GM18526 (cell line): ENCODE data around the gene WDR35.

Experiments used
- POLR2A ChIP-seq: IDR thresholded peaks from 3 replicates; pipeline ENCODE4 v1.6.1; 2011; ENCODE audit not compliant: insufficient read length; ENCODE audit errors: extremely low read depth

Gene WDR35

DNA sequence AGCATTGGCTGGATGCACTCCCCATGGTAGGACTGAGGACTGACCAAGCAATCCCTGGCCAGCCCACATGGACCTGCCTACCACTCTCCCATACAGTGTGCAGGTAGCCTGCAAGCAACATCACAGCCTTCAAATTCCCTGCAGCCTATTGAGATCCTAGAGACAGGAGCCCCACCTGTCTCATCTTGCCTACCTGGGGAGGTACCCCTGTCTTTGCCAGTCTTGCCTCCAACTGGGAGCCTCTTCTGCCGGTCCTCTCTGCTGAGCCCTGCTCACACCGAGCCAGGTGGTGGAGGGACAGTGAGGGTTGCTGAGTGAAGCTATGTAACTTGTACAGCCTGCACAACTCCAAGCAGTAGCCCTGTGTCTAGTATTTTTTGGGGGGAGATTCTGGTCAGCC is 118.1 kb downstream of the WDR35 start:
- TF ChIP-seq POLR2A, result no peak

DNA sequence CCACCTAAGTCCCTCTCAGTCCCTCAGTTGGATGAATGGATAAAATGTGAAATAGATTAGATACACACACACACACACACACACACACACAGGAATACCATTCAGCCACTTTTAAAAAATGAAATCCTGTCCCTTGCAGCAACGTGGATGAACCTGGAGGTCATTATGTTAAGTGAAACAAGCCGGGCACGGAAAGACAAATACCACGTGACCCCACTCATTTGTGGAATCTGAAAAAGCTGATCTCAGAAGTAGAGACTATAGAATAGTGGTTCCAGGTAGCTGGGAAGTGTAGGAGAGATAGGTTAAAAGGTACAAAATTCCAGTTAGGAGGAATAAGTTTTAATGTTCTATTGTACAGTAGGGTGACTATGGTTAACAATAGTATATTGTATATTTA is 119.1 kb downstream of the WDR35 start:
- no peak for TF ChIP-seq POLR2A

DNA sequence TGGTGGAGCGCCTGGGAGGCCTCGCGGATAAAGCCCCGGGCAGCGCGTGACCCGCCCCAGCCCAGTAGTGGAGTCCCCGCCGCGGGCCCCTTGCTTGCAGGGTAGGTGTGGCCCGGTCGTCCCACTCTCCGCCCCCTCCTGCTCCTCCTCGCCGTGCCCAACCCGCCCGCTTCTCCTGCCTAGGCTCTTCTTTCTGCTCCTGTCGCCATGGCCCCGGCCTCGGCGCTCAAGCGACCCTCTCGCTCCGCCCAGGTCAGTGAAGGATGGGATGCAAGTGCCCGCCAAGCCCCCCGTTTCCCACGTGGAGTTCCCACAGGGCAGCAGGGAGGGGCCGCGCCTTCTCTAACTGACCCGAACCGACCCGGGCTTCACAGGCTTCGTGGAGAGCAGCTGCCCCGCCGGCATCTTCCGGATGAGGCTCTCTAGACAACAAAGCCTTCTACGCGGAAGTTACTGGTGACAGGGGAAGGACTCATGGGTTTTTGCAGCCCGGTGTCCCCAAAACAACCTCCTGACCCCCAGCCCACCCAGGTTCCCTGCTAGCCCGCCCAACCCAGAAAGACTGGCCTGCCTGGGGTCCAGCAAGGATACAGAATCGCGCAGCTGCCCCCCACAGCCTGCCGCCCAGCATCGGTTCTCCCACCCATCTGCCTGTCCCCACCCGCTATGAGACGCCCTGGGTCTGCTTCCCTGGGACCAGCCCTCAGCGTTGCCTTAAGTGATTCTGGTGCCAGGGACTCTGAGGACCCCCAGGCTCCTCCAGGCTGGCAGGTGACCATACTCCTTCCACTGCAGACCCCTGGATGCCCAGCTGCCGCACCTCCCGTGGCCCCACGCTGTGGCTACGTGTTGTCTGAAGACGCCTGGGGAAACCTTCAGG is 121.0 kb downstream of the WDR35 start:
- TF ChIP-seq POLR2A, result peak; percentile 30

DNA sequence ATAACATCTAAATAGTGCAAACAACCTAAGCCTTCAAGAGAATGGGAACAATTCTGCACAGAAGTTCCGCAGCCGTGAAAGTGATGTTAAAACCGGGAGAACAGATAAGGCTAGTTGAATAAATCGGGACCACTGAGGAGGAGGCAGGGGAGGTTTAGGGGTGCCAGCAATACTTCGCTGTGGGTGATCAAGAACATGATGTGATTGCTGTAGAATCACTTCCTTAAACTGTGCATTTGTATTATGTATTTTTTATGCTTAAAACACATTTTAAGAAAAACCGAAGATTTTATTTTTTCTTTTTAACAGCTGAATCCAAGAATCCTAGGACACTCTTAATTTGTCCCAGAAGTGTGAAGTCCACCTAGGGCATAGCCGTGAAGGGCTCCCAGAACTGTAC is 121.7 kb downstream of the WDR35 start:
- no peak for TF ChIP-seq POLR2A

DNA sequence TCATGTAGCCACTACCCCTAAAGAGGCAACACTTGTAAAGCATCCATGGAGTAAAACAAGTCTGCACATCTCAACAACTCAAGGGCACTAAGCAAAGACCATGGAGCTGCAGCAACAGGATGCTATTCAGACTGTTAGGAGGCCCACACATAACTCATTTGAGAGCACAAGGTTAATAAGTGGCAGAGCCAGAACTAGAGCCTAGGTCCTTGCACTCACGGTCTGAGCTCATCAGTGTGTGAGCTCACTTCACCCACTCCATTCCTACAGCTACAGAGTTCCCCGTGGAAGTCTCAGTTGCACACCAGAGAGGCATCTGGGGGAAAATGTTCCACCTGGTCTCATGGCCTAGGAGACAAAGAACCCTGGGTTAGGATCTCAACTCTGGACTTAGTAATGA is 123.1 kb downstream of the WDR35 start:
- no peak for TF ChIP-seq POLR2A

DNA sequence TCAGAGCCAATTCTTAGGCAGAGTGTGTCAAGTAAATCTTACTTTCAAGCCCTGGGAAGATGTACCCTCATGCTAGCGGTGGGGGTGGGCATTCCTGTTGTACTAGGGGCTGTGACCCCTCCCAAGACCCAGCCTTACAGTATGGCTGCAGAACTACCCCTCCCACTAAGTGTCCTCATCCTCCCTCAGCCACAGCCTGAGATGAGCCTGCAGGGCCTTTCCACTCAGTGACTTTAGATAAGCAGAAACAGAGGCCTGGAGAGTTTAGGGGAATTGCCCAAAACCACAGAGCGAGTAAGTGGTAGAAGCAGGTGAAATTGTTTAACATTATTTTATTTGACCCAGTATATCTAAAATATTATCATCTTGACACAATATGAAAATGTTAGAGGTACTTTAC is 124.8 kb downstream of the WDR35 start:
- TF ChIP-seq POLR2A, result no peak

DNA sequence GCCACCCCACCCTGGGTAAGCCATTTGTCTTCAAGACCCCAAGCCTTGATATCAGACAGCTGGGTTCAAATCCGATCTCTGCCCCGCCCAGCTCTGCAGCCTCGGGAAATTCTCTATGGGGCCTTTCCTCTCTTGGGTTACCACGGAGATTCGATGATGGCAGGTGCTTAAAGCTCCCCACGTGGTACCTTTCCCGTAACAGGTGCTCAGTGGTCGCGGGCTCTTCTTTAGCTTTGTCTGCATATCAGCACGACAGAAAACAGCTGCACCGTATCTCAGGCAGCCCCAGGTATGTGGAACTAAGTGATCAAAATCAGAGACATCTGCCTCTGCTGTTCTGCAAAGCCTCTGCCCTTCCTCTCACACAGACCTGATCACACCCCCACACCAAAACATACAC is 125.5 kb downstream of the WDR35 start:
- TF ChIP-seq POLR2A, result no peak

DNA sequence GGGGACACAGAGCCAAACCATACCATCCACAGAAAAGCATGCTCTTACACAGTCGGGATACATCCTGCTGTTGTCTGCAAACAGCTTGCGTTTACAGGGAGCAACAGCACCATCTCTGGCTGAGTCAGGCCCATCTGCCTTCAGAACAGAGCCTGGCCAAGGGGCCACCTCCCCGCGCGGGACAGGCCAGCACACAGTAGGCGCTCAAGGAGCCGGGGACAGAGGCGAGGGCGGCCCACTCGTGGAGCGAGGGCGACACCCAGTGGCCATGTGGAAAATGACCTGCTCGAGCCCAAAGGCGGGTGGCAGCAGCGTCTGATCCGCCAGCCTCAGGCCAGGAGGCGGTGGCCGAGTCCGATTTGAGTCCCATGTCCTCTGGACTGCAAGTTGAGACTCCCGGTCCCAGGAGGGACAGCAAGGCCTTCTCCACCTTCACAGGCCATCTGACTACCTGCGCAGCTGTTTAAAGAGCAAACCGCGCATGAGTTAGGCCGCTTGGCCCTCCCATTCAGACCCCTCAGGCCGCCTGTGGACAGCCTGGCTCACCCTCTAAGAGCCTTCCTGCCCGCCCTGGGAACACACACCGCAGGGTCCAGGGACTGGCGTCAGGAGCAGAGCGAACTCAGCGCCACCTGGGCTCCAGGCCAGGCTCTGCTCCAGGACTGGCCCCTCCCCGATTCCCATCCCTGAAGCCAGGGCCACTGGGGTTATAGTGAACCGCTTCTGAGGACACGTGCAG is 126.4 kb downstream of the WDR35 start:
- TF ChIP-seq POLR2A, result no peak

DNA sequence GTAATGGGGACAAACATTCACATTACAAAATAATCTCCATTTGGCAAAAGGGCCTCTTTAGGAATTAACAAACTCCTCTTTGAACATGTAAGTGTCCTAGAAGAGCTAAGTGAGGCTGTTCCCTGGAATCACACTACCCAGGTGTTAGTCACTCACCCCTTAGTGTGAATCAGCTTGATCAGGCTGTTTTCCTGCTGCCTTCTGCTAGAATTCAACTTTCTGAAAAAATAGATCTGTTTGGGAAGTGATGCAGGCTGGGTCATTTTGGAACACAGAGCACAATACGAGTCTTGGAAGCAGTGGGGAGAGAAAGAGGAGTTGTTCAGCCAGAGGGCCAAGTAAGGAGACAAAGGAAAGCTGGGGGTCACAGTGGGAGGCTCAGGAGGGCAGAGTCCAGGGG is 128.1 kb downstream of the WDR35 start:
- TF ChIP-seq POLR2A, result no peak
